OCI-LY3 (cell line): ENCODE results near the gene SLC2A13.
A peak's percentile ranks its signal among the peaks of the same experiment; 100 is the strongest.

Experiments used
- H2AFZ ChIP-seq: fragments of 200-600, 300-600 bp; shearing (Covaris generic); 2 replicates; pipeline ENCODE4 v1.6.0; 2014; ENCODE audit warnings: antibody characterized with exemption, low read depth, low read length
- H3K27ac ChIP-seq: fragments of 200-600, 300-600 bp; sonication (generic); 2 replicates; pipeline ENCODE4 v1.5.1; 2014; ENCODE audit warnings: mild to moderate bottlenecking, low read length, moderate library complexity, mixed read lengths
- H3K27me3 ChIP-seq: fragments of 200-600, 300-600 bp; sonication (generic); 2 replicates; pipeline ENCODE4 v1.6.1; 2014; ENCODE audit warnings: low read depth, low read length, mixed read lengths
- H3K36me3 ChIP-seq: fragments of 200-600, 300-600 bp; sonication (generic); replicated peaks from 2 replicates; pipeline ENCODE3; 2014; ENCODE audit warnings: low read depth, low read length, mixed read lengths
- H3K4me1 ChIP-seq: fragments of 300-600, 200-600 bp; sonication (generic); 2 replicates; pipeline ENCODE4 v1.6.1; 2014; ENCODE audit warnings: low read length, mixed read lengths
- H3K4me2 ChIP-seq: fragments of 200-600, 300-600 bp; sonication (generic); 2 replicates; pipeline ENCODE4 v1.6.1; 2014; ENCODE audit warnings: low read length, mixed read lengths
- H3K4me3 ChIP-seq: fragments of 300-600, 200-600 bp; sonication (generic); 2 replicates; pipeline ENCODE4 v1.5.1; 2014; ENCODE audit warnings: antibody characterized with exemption, mild to moderate bottlenecking, low read length, moderate library complexity
- H3K79me2 ChIP-seq: fragments of 300-600, 200-600 bp; shearing (Covaris generic); 2 replicates; pipeline ENCODE4 v1.6.1; 2014; ENCODE audit warnings: mild to moderate bottlenecking, low read length, mixed read lengths
- H3K9ac ChIP-seq: fragments of 300-600, 200-600 bp; shearing (Covaris generic); 2 replicates; pipeline ENCODE4 v1.6.0; 2014; ENCODE audit warnings: mild to moderate bottlenecking, low read length, moderate library complexity
- H3K9me3 ChIP-seq: fragments of 200-600, 300-600 bp; shearing (Covaris generic); 2 replicates; pipeline ENCODE4 v1.6.1; 2014; ENCODE audit warnings: low read length, mixed read lengths; ENCODE audit not compliant: insufficient read depth
- H4K20me1 ChIP-seq: fragments of 200-600, 300-600 bp; sonication (generic); 2 replicates; pipeline ENCODE4 v1.6.1; 2016; ENCODE audit warnings: low read length, mixed read lengths; ENCODE audit not compliant: insufficient read depth
- EZH2phosphoT487 ChIP-seq: fragments of 200-600 bp; shearing (Covaris generic); IDR thresholded peaks from 2 replicates; pipeline ENCODE4 v1.6.1; 2018; ENCODE audit warnings: antibody characterized with exemption, mixed run types, low read depth
- TF ChIP-seq, protein P1 (sequence below): fragments of 200-600, 300-600 bp; sonication (generic); IDR thresholded peaks from 2 replicates; pipeline ENCODE4 v1.5.1; 2014; ENCODE audit warnings: antibody characterized with exemption, low read length, low read depth

SLC2A13 gene

GRCh38 chr12:39959467-39959866 is 146.4 kb downstream of the SLC2A13 start:
- no peaks in the 10 kb centered on the region for H3K36me3 ChIP-seq
- no peak overlapping the region for H3K4me3 ChIP-seq
- H2AFZ ChIP-seq: no peak overlapping the region
- peaks cover 3% of the 10 kb centered on the region; the same call in 1 of the 2 replicates for H4K20me1 ChIP-seq
- H3K9me3 ChIP-seq: no peaks in the 10 kb centered on the region
- no peak overlapping the region for H3K27ac ChIP-seq
- no peak overlapping the region for H3K4me2 ChIP-seq
- H3K27me3 ChIP-seq: no peaks in the 10 kb centered on the region
- TF ChIP-seq, protein P1, sequence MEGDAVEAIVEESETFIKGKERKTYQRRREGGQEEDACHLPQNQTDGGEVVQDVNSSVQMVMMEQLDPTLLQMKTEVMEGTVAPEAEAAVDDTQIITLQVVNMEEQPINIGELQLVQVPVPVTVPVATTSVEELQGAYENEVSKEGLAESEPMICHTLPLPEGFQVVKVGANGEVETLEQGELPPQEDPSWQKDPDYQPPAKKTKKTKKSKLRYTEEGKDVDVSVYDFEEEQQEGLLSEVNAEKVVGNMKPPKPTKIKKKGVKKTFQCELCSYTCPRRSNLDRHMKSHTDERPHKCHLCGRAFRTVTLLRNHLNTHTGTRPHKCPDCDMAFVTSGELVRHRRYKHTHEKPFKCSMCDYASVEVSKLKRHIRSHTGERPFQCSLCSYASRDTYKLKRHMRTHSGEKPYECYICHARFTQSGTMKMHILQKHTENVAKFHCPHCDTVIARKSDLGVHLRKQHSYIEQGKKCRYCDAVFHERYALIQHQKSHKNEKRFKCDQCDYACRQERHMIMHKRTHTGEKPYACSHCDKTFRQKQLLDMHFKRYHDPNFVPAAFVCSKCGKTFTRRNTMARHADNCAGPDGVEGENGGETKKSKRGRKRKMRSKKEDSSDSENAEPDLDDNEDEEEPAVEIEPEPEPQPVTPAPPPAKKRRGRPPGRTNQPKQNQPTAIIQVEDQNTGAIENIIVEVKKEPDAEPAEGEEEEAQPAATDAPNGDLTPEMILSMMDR: no peak
- TF ChIP-seq EZH2phosphoT487: no peak
- H3K9ac ChIP-seq: no peak overlapping the region
- H3K4me1 ChIP-seq: no peaks in the 10 kb centered on the region
- H3K79me2 ChIP-seq: no peaks in the 10 kb centered on the region

DNA sequence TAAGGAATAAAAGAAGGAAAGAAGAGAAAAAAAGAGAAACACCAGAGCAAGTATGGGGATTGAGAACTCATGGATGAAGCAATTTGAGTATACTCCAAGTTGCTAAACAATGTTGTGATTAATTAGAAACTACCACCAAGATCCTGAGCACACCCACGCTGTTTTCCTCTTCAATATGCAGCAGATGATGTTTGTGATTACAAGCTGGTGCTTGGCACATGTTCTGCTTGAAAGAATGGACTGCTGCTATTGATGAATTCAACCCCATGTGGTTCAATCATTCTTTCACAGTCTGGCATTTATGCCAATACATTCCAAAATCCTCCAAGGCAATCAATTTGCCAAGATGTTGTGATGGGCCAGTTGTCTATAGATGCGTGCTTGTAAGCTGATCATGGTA is 146.8 kb downstream of the SLC2A13 start:
- H2AFZ ChIP-seq: no peak overlapping the region
- no peak overlapping the region for H3K4me2 ChIP-seq
- peaks cover 3% of the 10 kb centered on the region; the same call in 1 of the 2 replicates for H4K20me1 ChIP-seq
- H3K36me3 ChIP-seq: no peaks in the 10 kb centered on the region
- peaks cover 1% of the 10 kb centered on the region for H3K4me1 ChIP-seq
- no peak overlapping the region for H3K9ac ChIP-seq
- TF ChIP-seq EZH2phosphoT487: no peak
- TF ChIP-seq, protein P1: no peak
- H3K4me3 ChIP-seq: no peak overlapping the region
- no peaks in the 10 kb centered on the region for H3K79me2 ChIP-seq
- H3K27ac ChIP-seq: no peak overlapping the region
- H3K27me3 ChIP-seq: no peaks in the 10 kb centered on the region
- no peaks in the 10 kb centered on the region for H3K9me3 ChIP-seq

GRCh38 chr12:39958377-39958776 is 147.5 kb downstream of the SLC2A13 start:
- Histone ChIP-seq H4K20me1 (peaks cover 3% of the 10 kb centered on the region; the same call in 1 of the 2 replicates), H3K36me3 (no peaks in the 10 kb centered on the region), H3K27me3 (no peaks in the 10 kb centered on the region), H3K4me1 (peaks cover 6% of the 10 kb centered on the region), H2AFZ (no peak overlapping the region), H3K4me3 (no peak overlapping the region), H3K79me2 (no peaks in the 10 kb centered on the region), H3K27ac (no peak overlapping the region), H3K9ac (no peak overlapping the region), H3K9me3 (no peaks in the 10 kb centered on the region), H3K4me2 (no peak overlapping the region)
- TF ChIP-seq, protein P1: peak; percentile 61
- TF ChIP-seq EZH2phosphoT487: no peak

GRCh38 chr12:39956725-39957124 is 149.2 kb downstream of the SLC2A13 start:
- Histone ChIP-seq H2AFZ (no peak overlapping the region), H3K36me3 (no peaks in the 10 kb centered on the region), H3K9me3 (no peaks in the 10 kb centered on the region), H3K4me1 (peaks cover 6% of the 10 kb centered on the region), H3K27me3 (no peaks in the 10 kb centered on the region), H3K4me3 (no peak overlapping the region), H3K4me2 (no peak overlapping the region), H3K9ac (no peak overlapping the region), H4K20me1 (peaks cover 3% of the 10 kb centered on the region; the same call in 1 of the 2 replicates), H3K79me2 (no peaks in the 10 kb centered on the region), H3K27ac (no peak overlapping the region)
- no peak for TF ChIP-seq EZH2phosphoT487
- TF ChIP-seq, protein P1: no peak
